K562 treated with DMSO at 1 percent for 24 hours (cell line): ENCODE data around the gene HYAL4. TPM values are rescaled to one million over a fixed set of nuclear protein-coding genes. Genes with fewer than 3 reads are reported as not detected.

ENCODE experiments used
- total RNA-seq: library from RNA; unstranded; fragments of 300-600 nt; gene quantifications from 2 replicates; pipeline ENCODE4 v1.2.3, GENCODE V29; 2022; ENCODE audit warnings: low read depth; ENCODE audit not compliant: insufficient read depth

The HYAL4 gene
- total RNA-seq: not detected in 2 replicates

GRCh38 chr7:123844712-123845219 lies at the start of gene HYAL4:
Gene HYAL4, plus strand, starts transcription at chr7:123845169. Its CDS starts 23,105 bp downstream, at chr7:123868274.

GRCh38 chr7:123924941-123925340 lies 80.0 kb downstream of the HYAL4 start, which contains the start of gene SPAM1:
Gene SPAM1, plus strand, starts transcription at chr7:123925241. Its CDS starts 28,330 bp downstream, at chr7:123953571.

Other genes with a start within 250 kb of the HYAL4 start
- gene ASB15, start 243.3 kb upstream of the HYAL4 start, total RNA-seq: 0.43 and 2.5 TPM in 2 replicates
- gene LMOD2, start 189.3 kb upstream of the HYAL4 start, total RNA-seq: 0.10 TPM in 1 of 2 replicates, not detected in the other
- 7.9 and 8.5 TPM in 2 replicates for gene WASL, start 96.2 kb upstream of the HYAL4 start, total RNA-seq
- not detected in 2 replicates for gene SPAM1, start 80.1 kb downstream of the HYAL4 start, total RNA-seq
- not detected in 2 replicates for gene TMEM229A, start 187.9 kb downstream of the HYAL4 start, total RNA-seq